Mesodermal cell (in vitro differentiated cells): ENCODE measurements around the gene ABO.
"Not testable (repeated sequence)": the region's sequence is repeated elsewhere in the genome, so short reads cannot be mapped to it uniquely, and the experiment has no call there.

Experiments
- H3K27ac ChIP-seq: 2 replicates; pipeline ENCODE4 v1.7.0; 2013; ENCODE audit warnings: mild to moderate bottlenecking, low read depth, low read length, moderate library complexity; ENCODE audit not compliant: severe bottlenecking
- H3K36me3 ChIP-seq: 2 replicates; pipeline ENCODE4 v1.7.1; 2013; ENCODE audit warnings: mild to moderate bottlenecking, low read length, moderate library complexity; ENCODE audit not compliant: control insufficient read depth, insufficient read depth
- H3K4me1 ChIP-seq: one replicate; pipeline ENCODE4 v1.7.1; 2013; ENCODE audit warnings: mild to moderate bottlenecking, low read length; ENCODE audit not compliant: insufficient read depth, control insufficient read depth, poor library complexity, severe bottlenecking
- H3K4me3 ChIP-seq: 2 replicates; pipeline ENCODE4 v1.7.0; 2013; ENCODE audit warnings: low read length, control low read depth, mild to moderate bottlenecking; ENCODE audit not compliant: insufficient read depth, poor library complexity, severe bottlenecking; ENCODE audit errors: extremely low read depth
- H3K9me3 ChIP-seq: 2 replicates; pipeline ENCODE4 v1.7.1; 2013; ENCODE audit warnings: mild to moderate bottlenecking, low read length, moderate library complexity; ENCODE audit not compliant: control insufficient read depth
- WGBS, 2 experiments: methylation state at CpG; one replicate each; pipeline ENCODE4 v1.1.5; 2013; ENCODE audit warnings: missing lambda C conversion rate in 2 of 2; ENCODE audit not compliant: insufficient coverage in 2 of 2; 5-methylcytosine and 5-hydroxymethylcytosine counted together

The ABO gene

GRCh38 chr9:133253268-133253667 lies 21.7 kb downstream of the ABO start:
- Histone ChIP-seq H3K4me1 (no peaks in the 10 kb centered on the region), H3K4me3 (no peak overlapping the region), H3K36me3 (no peaks in the 10 kb centered on the region), H3K27ac (no peak overlapping the region), H3K9me3 (no peaks in the 10 kb centered on the region)
- no CpG with 5 or more reads among the region's 1 CpG for WGBS, 2 experiments

GRCh38 chr9:133252301-133253020 lies 22.5 kb downstream of the ABO start:
- Histone ChIP-seq H3K4me1 (no peaks in the 10 kb centered on the region), H3K27ac (no peak overlapping the region), H3K36me3 (no peaks in the 10 kb centered on the region), H3K4me3 (no peak overlapping the region), H3K9me3 (no peaks in the 10 kb centered on the region)
- 89 to 96% methylated on average over 9 of the region's 16 CpGs for WGBS, 2 experiments

DNA sequence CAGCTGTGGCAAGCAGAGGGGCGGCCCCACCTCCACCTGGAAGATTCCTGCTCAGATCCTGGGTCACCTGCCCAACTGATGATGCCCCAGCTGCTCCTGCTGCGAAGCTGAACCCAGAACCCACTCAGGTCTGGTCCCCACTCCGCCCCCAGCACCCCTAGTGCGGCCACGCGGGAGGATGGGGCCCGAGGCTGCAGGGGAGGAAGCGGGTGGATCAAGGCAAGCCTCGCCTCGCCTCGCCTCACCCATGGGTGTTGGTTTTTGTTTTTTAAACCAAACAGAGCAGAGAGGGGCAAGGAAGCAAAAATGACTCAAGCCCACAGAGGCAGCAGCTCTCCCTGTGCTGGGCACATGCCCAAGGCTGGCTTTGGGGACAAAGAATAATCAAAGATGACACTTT lies 23.2 kb downstream of the ABO start:
- WGBS, 2 experiments: 94 to 96% methylated on average over 7 to 11 of the region's 11 CpGs
- Histone ChIP-seq H3K4me1 (no peaks in the 10 kb centered on the region), H3K27ac (no peak overlapping the region), H3K36me3 (no peaks in the 10 kb centered on the region), H3K9me3 (no peaks in the 10 kb centered on the region), H3K4me3 (no peak overlapping the region)

DNA sequence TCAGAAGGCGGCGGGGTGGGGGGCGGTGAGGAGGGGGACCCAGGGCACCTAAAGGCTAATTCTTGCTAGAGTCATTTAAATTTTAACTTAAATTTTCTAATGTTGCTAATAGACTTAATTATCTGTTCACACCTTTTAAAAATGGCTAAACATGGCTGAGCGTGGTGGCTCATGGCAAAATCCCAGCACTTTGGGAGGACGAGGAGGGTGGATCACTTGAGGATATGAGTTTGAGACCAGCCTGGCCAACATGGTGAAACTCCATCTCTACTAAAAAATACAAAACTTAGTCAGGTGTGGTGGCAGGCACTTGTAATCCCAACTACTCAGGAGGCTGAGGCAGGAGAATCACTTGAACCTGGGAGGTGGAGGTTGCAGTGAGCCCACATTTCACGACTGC lies 23.8 kb downstream of the ABO start:
- H3K4me3 ChIP-seq, H3K4me1 ChIP-seq, H3K9me3 ChIP-seq, H3K27ac ChIP-seq, H3K36me3 ChIP-seq: not testable (repeated sequence)
- WGBS, 2 experiments: 76 to 83% methylated on average over 2 of the region's 6 CpGs

- Histone ChIP-seq H3K4me3 (no peak overlapping the region), H3K9me3 (no peaks in the 10 kb centered on the region), H3K27ac (no peak overlapping the region), H3K4me1 (no peaks in the 10 kb centered on the region), H3K36me3 (no peaks in the 10 kb centered on the region)
- WGBS, 2 experiments: 75 to 86% methylated on average over 1 to 2 of the region's 5 CpGs
These were observed 24.2 kb downstream of the ABO start for GRCh38 chr9:133250741-133251170.

DNA sequence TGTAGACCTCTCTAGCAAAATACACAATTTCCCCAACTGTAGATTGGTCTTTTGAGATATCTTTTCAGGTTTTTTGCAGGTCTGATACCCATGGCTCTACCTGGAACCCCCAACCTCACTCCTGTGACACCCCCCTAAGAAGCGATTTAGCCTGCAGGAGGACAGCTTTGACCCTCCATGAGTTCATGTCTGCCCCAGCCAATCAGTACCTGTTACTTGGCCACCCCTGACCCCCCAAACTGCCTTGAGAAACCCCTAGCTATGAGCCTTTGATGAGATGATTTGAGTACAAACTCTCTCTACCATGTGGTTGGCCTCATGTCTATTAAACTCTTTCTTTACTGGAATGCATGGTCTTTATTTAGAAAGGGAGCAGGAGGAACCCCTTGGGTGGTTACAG lies 25.7 kb downstream of the ABO start:
- Histone ChIP-seq H3K4me1 (no peaks in the 10 kb centered on the region), H3K36me3 (no peaks in the 10 kb centered on the region), H3K27ac (no peak overlapping the region), H3K9me3 (no peaks in the 10 kb centered on the region), H3K4me3 (no peak overlapping the region)
- 83 to 88% methylated on average over 1 of the region's 1 CpG for WGBS, 2 experiments

DNA sequence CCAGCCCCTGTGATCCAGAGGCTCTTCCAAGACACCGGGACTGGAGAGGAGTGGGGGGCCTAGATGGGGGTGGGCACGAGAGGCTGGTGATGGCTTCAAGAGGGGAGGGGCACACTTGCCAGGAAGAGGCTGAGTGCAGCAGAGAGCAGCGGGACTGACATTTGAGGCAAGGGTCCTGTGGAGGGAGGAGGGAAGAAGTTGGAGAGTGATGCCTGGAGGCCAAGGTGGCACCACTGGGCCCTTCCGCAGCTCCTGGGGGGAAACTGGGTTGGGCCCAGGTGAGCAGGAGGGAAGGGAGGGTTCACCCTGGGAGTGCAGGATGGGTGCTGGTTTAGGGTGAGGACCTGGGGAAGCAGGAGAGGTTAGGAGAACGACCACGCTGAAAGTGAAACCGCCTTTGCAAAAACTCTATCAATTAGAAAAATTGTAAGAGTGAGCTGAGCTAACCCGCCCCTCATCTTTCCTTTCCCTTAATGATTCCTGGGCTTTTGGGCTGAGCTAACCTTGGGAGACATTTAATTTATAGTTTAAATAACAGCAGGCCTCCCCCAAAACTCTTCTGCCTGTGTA lies 26.2 kb downstream of the ABO start:
- H3K9me3 ChIP-seq: no peaks in the 10 kb centered on the region
- no peak overlapping the region for H3K27ac ChIP-seq
- no peaks in the 10 kb centered on the region for H3K4me1 ChIP-seq
- H3K36me3 ChIP-seq: no peaks in the 10 kb centered on the region
- 89 to 93% methylated on average over 6 to 7 of the region's 8 CpGs for WGBS, 2 experiments
- no peak overlapping the region for H3K4me3 ChIP-seq

DNA sequence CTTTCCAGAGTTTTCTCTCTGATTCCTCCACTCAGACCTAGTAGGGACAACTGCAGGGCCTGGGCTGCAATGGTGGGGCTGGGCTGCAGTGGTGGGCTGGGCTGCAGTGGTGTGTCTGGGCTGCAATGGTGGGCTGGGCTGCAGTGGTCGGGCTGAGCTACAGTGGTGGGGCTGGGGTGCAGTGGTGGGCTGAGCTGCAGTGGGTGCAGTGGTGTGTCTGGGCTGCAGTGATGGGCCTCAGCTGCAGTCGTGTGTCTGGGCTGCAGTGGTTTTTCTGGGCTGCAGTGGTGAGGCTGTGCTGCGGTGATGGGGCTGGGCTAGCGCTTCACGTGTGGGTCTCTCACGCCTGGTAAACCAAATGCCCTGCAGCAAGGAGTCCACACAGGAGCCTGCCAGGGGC lies 27.4 kb downstream of the ABO start:
- Histone ChIP-seq H3K4me1 (no peaks in the 10 kb centered on the region), H3K9me3 (no peaks in the 10 kb centered on the region), H3K36me3 (no peaks in the 10 kb centered on the region), H3K27ac (no peak overlapping the region), H3K4me3 (no peak overlapping the region)
- 83 to 89% methylated on average over 6 of the region's 6 CpGs for WGBS, 2 experiments

DNA sequence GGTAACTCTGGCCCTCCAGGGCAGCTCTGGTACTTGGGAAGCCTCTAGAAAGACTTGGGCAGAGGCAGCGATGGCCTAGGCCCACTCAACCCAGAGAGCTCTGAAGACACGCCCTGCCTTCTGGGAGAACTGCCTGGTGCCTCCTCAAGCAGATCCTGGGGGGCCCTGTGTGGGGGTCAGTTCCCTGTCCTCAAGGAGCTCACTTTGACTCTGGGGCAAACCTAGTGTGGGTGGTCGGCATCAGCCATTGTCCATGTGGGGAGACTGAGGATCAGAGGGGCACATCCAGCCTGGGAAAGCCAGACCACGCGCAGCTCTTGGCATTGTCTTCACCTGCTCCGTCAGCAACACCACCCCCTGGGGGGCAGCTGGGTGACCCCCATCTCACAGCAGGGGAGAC lies 28.0 kb downstream of the ABO start:
- no peak overlapping the region for H3K4me3 ChIP-seq
- H3K36me3 ChIP-seq: no peaks in the 10 kb centered on the region
- no peak overlapping the region for H3K27ac ChIP-seq
- H3K4me1 ChIP-seq: no peaks in the 10 kb centered on the region
- H3K9me3 ChIP-seq: no peaks in the 10 kb centered on the region
- WGBS, 2 experiments: 90 to 97% methylated on average over 4 to 6 of the region's 6 CpGs

GRCh38 chr9:133246562-133246961 lies 28.4 kb downstream of the ABO start:
- WGBS, 2 experiments: 85 to 92% methylated on average over 14 to 15 of the region's 16 CpGs
- Histone ChIP-seq H3K4me3 (no peak overlapping the region), H3K4me1 (no peaks in the 10 kb centered on the region), H3K27ac (no peak overlapping the region), H3K9me3 (no peaks in the 10 kb centered on the region), H3K36me3 (no peaks in the 10 kb centered on the region)

DNA sequence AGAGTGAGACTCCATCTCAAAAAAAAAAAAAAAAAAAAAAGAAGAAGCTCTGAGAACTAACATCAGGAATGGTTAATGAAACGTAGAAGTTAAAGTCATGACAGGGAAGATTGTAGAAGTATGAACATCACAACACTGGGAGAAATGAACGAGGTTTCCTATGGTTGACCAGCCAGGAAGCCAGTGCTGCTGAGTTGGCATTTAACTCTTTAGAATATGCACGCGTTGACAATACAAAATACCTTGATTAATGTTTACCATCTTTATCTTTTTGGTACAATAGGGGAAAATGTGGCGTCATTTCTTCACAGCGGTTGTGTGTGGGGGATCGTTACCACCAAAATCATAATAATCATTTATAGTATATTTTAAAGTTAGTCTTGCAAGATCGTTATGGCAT lies 32.0 kb downstream of the ABO start:
- no peak overlapping the region for H3K27ac ChIP-seq
- H3K4me1 ChIP-seq: no peaks in the 10 kb centered on the region
- H3K9me3 ChIP-seq: no peaks in the 10 kb centered on the region
- H3K36me3 ChIP-seq: no peaks in the 10 kb centered on the region
- WGBS, 2 experiments: 82 to 100% methylated on average over 2 of the region's 8 CpGs
- no peak overlapping the region for H3K4me3 ChIP-seq
